HG02884 (cell line): Measurements from ENCODE around the gene BAZ2B.
"Not testable (repeated sequence)": the region's sequence is repeated elsewhere in the genome, so short reads cannot be mapped to it uniquely, and the experiment has no call there.

ENCODE experiments used
- ATAC-seq: cut with Tn5 transposase; IDR thresholded peaks from one replicate; pipeline ENCODE4 v1.9.1; 2021; ENCODE audit warnings: mild to moderate bottlenecking, moderate library complexity; ENCODE audit not compliant: unreplicated experiment

The BAZ2B gene, protein sequence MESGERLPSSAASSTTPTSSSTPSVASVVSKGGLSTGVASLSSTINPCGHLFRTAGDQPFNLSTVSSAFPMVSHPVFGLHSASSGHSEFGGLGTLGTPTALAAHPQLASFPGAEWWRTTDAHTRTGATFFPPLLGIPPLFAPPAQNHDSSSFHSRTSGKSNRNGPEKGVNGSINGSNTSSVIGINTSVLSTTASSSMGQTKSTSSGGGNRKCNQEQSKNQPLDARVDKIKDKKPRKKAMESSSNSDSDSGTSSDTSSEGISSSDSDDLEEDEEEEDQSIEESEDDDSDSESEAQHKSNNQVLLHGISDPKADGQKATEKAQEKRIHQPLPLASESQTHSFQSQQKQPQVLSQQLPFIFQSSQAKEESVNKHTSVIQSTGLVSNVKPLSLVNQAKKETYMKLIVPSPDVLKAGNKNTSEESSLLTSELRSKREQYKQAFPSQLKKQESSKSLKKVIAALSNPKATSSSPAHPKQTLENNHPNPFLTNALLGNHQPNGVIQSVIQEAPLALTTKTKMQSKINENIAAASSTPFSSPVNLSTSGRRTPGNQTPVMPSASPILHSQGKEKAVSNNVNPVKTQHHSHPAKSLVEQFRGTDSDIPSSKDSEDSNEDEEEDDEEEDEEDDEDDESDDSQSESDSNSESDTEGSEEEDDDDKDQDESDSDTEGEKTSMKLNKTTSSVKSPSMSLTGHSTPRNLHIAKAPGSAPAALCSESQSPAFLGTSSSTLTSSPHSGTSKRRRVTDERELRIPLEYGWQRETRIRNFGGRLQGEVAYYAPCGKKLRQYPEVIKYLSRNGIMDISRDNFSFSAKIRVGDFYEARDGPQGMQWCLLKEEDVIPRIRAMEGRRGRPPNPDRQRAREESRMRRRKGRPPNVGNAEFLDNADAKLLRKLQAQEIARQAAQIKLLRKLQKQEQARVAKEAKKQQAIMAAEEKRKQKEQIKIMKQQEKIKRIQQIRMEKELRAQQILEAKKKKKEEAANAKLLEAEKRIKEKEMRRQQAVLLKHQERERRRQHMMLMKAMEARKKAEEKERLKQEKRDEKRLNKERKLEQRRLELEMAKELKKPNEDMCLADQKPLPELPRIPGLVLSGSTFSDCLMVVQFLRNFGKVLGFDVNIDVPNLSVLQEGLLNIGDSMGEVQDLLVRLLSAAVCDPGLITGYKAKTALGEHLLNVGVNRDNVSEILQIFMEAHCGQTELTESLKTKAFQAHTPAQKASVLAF (N-terminal part only)

DNA sequence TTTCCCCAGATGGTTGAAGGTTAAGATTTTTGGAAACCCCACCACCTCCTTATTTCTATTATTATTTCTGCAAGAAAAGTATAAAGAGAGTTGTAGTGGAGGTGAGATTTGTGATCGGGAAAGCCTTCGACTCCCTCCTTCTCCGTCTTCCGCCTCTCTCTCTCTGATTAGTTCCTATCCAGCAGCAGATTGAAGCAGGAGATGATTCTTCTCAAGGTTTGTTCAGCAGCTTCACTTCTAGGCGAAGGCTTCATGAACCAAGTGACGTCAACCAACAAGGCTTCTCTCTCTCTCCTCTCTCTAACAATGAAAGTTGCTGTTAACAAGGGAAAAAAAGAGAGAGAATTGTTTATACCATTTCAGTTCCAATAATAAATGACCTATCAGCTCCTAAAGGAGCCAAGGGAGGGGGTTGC, at the start of gene BAZ2B:
Gene BAZ2B, minus strand, starts transcription at position 263 of the 416 bp plus-strand sequence. CDS start 137,829 bp downstream, outside the sequence.
- ATAC-seq = peak; percentile 36

DNA sequence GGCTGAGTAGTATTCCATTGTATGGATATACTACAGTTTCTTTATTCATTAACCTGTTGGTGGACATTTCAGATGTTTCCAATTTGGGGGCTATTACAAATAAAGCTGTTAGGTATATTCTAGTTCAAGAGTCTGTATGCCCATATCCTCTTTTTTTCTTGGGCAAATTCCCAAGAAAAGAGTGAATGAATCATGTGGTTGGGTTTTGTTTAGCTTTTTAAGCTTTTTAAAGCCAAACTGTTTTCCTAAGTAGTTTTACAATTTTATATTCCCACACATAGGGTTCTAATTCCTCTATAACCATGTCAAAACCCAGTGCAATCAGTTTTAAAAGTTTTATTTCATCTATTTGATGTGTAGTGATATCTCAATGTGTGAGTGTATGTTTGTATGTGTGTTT, 44.9 kb upstream of the BAZ2B start:
- ATAC-seq = no peak

DNA sequence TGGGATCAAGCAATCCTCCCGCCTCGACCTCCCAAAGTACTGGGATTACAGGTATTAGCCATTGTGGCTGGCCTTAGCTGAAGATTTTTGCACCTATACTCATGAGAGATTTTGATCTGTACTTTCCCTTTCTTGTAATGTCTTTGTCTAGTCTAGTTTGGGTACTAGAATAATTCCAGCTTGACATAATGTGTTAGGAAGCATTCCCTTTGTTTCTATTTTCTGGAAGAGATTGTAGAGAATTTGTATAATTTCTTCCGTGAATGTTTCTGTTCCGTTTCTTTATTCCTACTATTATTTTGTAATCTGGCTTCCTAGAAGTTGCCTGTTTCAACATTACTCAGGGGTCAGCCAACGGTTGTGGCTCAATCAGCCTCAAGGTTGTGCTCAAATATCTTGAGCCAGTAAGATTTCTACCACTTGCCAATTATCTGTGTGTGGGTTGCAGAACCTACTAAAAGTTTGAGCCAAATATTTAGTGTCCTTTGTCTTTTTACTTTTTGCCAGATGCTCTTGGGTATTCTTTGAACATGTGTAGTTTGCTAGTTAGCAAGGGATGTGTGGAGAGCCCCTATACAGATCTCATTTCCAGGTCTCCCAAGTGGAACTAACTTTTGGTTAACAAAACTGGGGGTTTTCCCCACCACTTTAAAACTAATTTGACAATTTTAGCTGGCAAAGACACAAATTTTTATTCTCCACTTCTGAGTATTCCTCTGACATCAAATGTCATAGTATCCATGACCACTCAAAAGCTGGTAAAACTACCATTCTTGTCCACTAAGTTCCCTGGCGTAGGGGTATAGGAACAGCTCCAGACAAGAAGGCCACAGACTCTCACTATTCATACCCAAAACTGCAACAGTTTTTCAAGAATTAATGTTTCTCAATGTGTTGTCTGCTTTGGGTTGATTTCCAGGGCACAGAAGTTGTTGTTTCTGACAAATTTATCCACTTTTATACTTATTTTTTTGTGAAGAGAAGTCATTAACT, 42.8 kb upstream of the BAZ2B start:
- ATAC-seq = no peak

DNA sequence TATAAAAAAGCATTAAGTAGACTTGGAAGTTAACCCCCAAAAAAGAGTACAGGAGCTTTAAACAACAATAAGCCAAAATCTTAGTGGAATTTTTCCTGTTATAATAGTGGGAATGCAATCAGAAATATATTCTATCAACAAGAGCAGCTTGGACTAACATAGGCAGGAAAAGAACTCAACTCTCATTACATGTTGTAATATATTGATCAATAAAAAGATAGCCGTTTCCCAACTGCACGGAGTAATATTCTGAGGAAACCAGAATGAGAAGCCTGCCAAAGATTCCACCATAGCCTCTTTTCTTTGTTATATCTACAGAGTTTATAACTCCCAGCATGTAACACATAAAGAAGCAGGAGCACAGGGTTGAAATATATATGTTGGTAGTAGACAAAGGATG, 37.6 kb upstream of the BAZ2B start:
- ATAC-seq = no peak

DNA sequence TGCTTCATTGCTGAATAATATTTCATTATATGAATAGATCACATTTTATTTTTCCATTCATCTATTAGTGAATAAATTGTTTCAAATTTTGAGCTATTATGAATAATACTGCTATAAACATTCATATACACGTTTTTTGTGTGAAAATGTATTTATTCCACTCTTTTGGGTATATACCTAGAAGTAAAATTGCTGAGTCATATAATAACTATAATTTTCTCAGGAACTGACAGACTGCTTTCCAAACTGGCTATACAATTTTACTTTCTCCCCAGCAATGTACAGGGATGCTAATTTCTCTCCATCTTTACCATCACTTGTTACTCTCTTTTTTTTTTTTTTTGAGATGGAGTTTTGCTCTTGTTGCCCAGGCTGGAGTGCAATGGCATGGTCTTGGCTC, 35.5 kb upstream of the BAZ2B start:
- no peak for ATAC-seq

DNA sequence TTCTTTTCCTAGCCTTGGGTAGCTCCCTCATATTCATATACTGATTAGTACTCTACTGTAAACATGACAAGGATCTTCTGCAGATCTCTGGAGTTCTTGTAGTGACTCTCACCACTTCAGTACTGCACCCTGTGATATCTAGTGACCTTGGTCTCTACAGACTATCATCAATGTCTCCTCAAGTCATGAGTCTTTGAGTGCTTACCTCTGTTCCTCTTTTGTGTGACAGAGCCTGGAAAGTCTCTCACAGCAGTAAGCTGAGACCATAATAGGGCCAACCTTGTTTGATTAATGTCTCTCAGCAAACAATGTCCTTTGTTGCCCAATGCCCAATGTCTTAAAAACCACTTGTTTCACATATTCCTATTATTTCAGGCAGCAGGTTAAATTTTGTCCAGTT, 34.2 kb upstream of the BAZ2B start:
- no peak for ATAC-seq

DNA sequence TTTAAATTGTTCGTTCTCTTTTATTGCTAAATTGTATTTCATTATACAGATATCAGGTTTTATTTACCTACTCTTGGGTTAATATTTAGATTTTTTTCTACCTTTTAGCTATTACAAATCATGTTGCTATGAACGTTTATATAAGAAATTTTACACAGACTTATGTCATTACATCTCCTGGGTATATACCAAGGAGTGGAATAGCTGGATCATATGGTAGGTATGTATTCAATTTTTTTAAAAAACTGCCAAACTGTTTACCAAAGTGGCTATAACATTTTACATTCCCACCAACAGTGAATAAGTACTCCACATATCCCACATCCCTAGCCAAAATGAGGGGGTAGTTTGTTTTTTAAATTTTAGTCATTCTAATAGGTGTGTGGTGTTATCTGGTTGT, 32.3 kb upstream of the BAZ2B start:
- no peak for ATAC-seq

DNA sequence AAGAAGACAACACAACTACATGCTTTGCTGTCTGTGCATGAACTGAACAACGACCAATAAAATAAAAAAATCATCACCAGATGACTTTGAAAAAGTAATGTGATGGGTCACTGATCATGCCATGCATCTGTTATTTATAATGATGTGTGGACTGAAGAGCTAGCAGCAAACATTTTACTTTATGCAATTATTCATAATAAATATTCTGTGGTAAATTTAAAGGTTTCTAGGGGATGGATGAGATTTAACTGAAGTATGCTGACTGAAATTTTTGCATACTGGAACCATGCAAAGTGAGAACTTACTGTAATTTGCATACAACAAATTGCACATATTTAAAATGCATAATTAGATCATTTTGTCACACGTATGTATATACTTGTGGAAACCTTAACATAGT, 31.3 kb upstream of the BAZ2B start:
- no peak for ATAC-seq

DNA sequence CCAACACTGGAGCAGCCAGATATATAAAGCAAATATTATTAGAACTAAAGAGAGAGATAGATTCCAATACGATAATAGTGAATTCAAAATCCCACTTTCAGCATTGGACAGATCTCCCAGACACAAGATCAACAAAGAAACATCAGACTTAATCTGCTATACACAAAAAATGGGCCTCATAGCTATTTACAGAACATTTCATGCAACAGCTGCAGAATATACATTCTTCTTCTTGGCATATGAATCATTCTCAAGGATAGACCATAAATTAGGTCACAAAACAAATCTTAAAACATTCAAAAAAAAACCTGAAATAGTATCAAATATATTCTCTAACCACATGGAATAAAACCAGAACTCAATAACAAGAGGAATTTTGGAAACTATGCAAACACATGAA, 23.8 kb upstream of the BAZ2B start:
- ATAC-seq = no peak

DNA sequence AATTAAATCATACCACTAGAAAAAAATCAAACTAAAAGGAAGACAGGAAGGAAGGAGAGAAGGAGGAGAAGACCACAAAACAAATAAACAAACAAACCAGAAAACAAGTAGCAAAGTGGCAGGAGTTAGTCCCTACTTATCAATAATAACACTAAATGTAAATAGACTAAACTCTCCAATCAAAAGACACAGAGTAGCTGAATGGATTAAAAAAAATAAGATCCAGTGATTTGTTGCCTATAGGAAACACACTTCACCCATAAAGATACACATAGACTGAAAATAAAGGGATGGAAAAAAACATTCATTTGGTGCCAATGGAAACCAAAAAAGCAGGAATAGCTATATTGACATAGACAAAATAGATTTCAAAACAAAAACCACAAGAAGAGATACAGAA, 23.4 kb upstream of the BAZ2B start:
- ATAC-seq = no peak

DNA sequence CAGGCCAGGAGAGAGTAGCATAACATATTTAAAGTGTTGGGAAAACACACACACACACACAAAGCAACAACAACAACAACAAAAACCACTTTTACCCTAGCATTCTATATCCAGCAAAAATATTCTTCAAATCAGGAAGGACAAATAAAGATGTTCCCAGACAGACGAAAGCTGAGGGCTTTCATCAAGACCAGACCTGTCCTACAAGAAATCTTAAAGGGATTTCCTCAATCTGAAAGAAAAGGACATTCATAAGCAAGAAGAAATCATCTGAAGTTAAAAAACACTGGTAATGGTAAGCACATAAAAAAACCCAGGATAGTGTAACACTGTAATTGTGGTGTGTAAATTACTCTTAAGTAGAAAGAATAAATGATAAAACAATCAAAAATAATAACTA, 22.7 kb upstream of the BAZ2B start:
- ATAC-seq = no peak

DNA sequence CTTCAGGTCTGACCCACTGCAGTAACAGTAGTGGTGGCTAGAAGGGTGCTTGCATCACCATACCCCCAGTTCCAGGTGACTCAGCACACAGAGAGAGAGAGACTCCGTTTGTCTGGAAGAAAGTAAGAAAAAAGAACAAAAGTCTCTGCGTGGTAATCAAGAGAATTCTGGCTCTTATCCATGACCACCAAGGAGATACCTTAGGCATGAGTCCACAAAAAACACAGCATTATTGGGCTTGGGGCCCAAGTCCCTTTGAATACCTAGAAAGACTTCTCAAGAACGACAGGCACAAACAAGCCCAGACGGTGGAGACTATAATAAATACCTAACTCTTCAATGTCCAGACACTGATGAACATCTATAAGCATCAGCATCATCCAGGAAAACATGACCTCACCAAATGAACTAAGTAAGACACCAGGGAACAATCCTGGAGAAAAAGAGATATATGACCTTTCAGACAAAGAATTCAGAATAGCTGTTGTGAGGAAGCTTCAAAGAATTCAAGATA, 21.7 kb upstream of the BAZ2B start:
- no peak for ATAC-seq

DNA sequence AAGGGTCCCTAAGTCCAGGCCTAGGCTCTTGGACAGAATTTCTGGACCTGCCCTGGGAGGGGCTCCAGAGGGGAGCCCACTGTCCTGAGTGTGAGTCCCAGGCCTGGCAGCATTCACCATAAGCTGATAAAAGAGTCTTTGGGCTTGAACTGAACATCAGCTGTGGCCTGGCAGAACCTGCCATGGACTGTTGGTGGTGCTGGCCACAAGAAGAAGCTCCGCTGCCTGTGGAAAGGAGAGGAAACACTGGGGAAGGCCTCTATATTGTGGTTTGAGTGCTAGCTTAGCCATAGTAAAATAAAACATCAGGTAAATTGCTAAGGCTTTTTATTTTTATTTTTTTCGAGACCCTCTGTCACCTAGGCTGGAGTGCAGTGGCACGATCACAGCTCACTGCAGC, 20.9 kb upstream of the BAZ2B start:
- ATAC-seq = no peak

DNA sequence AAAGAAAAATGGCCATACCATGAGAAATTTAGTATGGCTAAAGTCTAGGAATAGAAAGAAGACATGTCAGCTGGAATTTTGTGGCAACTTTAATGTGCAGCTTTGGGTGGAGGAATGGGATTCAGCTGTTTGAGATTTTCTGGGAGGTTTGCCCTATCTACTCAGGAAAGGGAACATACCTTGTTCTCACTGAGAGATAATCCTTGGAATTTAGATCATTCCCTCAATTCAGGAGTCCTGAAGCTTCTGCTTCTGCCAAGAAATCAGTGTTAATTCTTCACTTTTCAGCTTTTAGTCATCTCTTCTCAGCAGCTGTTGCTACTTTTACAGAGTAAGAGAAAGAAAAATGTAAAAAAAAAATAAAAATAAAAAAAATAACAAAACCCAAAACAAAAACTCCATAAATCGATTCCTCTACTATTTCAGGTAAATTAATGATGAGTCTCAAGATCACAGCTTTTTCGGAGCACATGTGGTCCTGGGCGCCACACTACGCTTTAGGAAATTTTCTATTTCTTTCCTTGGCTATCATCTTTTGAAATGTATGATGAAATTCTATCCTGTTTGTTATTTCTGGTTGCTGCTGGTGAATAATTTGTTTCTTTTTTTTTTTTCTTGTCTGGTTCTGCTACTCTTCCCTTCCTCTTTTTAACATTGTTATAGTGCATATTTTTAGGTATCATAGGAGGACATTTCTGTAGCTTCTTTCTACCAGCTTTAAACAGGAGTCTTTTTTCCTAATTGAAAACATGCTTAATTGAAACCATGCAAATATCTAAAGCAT, 18.9 kb upstream of the BAZ2B start:
- no peak for ATAC-seq

DNA sequence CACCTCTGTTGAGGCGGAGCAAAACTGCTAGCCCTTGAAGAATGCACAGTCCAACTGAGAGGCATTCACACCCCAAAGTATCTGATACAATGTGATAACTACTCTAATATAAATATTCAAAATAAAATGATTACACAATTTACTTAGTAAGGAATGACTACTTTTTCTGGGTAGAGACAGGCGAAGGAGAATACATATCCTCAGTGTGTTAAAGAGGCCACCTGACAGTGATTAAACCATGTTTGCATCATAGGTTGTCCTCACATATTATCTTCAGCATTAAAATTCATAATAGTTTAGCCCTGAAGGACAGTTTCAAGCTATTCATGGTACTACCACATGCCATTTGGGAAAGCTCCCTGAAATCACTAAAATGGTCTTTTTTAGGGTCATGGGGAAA, 16.9 kb upstream of the BAZ2B start:
- ATAC-seq = no peak

DNA sequence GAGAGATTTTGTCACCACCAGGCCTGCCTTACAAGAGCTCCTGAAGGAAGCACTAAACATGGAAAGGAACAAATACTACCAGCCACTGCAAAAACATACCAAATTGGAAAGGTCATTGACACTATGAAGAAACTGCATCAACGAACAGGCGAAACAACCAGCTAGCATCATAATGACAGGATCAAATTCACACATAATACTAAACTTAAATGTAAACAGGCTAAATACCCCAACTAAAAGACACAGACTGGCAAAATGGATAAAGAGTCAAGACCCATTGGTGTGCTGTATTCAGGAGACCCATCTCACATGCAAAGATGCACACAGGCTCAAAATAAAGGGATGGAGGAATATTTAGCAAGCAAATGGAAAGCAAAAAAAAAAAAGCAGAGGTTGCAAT, 9.3 kb upstream of the BAZ2B start:
- ATAC-seq = not testable (repeated sequence)

DNA sequence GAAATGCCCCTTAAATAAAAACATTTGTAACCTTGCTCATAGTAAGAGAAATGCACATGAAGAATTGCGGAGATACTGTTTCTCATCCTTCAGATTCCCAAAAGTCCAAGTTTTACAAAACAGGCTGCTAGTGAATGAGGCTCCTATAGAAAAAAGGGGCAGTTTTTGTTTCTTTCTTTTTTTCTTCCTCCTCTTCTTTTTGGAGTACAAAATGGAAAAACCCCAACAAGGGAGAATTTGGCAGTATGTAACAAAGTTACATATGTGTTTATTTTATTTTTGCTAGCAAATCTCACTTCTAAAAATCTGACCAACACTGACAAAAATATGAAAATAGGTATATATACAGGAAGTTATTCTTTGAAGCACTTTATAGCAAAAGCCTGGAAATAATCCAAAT, 7.1 kb upstream of the BAZ2B start:
- ATAC-seq = no peak

DNA sequence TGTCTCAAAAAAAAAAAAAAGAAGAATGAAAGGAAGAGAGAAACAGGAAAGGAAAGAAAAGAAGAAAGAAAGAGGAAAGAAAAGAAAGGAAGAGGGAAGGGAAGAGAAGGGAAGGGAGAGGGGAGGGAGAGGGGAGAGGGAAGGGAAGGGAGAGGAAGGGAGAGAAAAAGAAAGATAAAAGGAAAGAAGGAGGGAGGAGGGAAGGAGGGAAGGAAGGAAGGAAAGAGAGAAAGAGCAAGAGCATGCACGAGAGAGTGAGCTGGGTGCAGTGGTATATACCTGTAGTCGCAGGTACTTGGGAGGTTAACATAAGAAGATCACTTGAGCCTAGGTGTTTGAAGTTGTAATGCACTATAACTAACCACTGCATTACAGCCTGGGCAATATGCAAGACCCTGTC, 6.6 kb upstream of the BAZ2B start:
- ATAC-seq = no peak

DNA sequence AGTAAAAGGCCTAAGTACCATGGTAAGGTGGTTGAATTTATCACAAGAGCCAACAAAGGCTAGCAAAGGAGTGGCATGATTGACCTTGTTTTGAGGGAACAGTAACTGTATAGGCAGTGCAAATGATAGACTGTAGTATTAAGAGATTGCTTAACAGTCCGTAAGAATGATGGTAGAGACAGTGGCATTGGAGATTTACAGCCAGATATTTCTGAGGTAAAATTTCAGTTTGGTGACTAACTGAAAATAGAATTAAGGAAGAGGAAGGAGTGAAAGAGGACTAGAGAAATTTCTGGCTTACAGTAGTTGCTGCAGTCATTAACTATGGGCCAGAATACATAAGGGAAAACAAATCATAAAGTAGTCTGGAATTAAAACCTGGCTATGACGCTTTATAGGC, 4.4 kb upstream of the BAZ2B start:
- no peak for ATAC-seq
